GM19238 (cell line): ENCODE data around the gene RASSF9.

Experiments used
- DNase-seq: peaks from one replicate; pipeline ENCODE4 v3.0.0; 2011; ENCODE audit warnings: low spot score; ENCODE audit not compliant: insufficient read length

RASSF9 gene

DNA sequence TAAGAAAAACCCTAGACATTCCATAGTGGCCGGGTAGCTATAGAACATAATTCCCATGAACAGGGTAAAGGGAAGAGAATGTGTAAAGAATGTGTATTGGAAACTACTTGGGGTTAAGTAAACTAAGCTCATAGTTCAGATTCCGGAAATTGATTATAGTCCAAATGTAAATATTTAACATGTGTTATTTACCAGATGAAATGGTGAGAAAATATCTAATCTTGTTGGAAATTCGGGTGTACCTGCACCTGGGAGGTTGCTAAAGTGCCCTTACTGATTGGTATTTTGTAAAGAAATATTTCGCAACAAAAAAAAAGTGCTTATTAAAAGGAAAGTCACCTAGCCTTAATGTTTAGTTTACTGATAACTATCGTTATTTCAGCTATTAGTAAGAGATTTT lies 14.4 kb downstream of the RASSF9 start:
- DNase-seq = no peak

DNA sequence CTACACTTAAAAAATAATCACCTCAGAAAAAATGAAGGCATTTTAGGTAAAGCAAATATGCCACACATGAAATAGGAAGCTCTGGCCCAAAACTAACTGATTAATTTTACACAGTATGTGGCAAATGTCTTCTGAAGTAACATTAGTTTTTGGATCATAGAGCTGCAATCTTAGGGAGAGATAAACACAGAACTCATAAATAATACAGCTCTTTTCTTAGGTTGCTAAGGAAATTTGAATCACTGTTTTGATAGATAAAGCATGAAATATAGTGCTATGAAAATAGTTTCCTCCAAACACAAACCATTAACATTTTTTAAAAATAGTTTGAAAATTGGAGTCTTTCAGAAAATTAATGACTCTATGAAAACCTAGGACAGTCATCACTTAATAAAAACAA lies 15.0 kb downstream of the RASSF9 start:
- no peak for DNase-seq

DNA sequence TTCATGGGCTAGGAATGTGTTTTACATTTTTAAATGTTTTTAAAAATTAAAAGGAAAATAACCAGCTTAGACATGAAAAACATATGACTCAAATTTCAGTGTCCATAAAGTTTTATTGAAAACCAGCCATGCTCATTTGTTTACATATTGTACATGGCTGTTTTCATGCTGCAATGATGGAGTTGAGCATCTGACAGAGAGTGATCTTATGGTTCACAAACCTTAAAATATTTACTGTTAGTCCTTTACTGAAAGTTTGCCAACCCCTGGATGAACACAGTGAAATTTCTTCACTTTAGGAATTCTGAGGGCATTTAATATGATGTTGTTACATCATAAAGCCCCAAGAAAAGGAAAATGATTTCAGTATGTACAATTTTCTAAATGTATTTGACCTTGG lies 16.1 kb downstream of the RASSF9 start:
- no peak for DNase-seq

DNA sequence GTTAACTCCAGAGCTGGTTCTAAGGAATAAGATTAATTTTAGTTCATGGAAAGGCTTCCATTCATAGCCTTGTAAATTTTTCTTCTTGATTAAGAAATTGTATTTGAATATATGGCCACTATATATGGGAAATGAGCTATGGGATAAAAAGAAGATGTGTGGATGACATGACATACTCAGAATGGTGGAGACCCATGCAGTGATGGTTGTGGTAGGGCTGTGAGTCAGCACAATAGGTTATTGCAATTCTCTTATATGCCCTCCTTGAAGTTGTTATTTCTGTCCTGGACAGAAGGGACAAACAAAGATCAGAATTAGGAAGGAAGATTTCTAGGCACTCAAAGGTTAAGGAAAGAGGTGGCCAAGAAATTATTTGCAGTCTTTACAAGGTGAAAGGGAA lies 21.5 kb downstream of the RASSF9 start:
- DNase-seq = no peak

DNA sequence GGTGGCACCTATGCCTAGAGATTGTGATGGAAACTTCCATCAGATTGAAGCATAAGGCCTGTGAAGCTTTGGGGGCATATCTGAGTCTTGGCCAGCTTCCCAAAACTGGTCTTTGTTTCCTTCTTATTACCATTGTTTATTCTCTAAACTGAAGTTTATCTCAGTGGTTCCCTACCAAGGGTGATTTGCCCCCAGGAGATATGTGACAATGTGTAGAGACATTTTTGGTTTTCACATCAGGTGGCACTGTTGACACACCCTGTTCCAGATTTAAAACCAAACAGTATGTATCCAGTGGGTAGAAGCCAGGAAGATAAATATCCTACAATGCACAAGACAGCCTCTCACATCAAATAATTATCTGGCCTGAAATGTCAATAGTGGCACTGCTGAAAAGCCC lies 22.1 kb downstream of the RASSF9 start:
- DNase-seq = no peak

DNA sequence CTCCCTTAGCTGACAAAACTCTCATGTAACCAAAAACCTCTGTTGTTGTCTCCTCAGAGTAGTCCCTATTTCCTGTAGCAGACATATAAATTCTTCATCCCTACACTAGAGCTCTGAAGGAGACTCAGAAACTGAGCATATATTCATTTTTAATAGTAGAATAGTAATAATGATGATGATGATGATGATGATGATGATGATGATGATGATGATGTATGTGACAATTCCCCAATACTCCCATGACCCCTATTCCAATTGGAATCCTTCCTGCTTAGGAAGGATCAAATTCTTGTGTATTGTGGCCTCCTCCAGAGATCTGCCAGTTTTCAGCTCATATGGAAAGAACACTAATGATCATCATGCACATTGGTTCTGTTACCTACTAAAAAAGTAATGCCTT lies 26.7 kb downstream of the RASSF9 start:
- DNase-seq = no peak

DNA sequence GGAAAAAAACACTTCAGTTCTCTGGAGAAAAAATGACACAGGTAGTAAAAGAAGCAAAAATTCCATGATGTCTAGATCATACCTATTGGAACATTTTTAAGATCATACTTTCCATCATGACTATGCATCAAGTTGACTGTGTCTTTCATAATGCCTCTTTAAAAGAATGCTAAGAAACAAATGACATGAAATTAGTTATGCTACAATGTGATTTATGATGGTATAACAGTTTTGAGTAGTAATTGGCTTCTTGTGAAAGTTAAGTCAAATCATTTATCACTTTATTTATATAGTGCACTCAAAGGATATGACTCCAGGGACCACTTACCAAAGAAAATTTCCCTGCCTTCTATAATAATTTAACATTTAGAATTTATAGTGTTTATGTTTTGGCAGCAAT lies 28.5 kb downstream of the RASSF9 start:
- no peak for DNase-seq

DNA sequence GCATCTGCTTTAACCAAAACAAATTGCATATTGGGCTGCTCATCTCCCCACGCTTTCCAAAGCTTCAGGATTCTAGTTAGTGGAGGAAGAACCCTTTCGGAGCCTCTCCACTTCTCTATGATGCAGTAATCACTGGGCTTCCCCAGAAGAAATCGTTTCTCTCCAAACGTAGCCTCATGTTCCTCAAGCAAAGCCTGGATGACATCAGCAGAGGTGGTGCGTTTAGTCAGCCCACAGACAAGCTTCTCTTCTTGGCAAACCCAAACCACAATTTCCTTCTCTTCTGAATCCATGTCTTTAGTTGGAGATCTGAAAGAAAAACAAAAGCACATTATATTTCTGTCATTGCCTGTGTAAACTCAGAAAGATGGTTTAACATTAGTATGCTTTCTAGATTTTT lies 30.6 kb downstream of the RASSF9 start:
- no peak for DNase-seq

DNA sequence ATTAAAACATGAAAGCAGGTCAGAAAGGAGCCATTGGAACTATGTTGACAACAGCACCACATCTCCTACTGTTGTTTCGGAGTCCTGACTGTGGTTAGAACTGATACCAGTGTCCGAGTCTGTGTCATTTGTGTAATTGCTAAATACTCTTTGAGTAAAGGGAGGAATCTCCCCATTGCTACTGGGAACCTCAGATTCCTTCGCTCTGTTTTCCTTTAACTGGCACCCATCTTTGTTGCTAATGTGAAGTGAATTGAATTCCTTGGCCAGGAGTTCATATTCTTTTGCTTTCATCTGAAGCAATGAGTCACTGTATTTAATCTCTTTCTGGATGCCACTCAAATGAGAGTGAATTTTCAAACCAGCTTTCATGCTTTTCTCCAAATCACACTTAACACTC lies 31.5 kb downstream of the RASSF9 start:
- DNase-seq = no peak

DNA sequence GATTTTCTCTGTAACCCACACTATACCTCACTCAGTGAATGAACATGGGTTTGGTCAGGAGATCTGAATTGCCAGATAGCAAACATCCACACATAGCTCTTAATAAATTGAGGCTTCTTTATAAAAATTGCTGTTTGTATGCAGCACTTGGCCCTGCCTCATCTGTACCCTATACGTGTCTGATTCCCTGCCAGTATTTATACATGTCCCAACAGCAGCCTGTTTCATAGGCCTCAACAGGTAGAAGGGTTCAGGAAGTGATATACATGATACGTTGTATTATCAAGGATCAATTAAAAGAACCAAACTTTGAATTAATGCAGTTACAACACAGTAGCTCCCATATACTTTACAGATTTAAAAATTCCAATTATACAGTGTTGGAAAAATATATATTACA lies 32.3 kb downstream of the RASSF9 start:
- DNase-seq = no peak

DNA sequence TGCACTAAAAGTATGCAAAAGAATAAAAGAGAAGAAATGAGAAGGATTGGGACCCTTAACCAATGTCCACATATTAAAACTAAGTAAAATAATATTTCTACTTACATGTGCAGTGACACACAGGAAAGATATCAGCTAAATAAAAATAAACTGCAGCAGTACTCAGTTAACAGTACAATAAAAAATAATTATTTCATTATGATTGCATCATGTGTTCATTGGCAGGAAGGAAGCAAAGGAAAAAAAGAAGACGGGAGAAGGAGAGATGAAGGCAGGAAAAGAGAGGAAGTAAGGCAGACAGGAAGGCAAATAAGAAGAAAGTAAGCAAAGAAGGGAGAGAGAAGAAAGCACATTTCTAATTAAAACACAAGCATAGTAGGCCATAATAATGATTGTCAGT lies 33.0 kb downstream of the RASSF9 start:
- DNase-seq = no peak

DNA sequence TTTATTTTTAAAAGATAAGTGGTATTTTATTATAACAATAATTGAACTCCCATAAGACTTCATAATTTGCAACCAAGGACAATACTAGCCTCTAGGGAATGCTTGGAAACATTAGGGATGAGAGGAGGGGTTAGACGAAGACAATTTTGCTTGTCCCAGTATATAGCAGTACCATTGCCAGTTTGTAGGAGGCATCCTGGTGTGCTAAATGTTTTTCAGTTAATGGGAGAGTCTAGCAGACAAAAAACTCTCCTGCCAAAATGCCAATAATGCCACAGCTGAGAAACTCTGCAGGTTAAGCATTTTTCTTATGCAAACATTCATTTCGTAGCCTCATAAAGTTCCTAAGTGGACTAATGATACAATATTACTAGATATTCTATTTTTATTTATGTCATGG lies 38.1 kb downstream of the RASSF9 start:
- no peak for DNase-seq

DNA sequence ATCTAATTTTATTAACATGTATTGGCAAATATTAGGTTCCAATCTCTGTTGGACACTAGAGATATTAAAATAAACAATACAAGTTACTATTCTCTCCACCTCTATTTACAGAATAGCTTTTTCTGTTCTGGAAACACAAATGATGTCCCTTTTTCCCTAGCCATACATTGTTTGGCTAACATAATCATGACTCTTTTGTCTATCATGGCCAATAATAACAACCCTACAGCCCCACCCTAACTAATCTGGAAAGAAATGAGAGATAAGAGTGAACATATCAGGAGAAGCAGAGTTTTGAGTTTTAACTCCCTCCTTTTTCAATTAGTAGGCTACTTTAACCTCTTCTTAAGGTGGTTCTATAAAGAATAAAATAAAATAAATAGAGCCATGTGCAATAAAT lies 40.2 kb downstream of the RASSF9 start:
- DNase-seq = no peak

DNA sequence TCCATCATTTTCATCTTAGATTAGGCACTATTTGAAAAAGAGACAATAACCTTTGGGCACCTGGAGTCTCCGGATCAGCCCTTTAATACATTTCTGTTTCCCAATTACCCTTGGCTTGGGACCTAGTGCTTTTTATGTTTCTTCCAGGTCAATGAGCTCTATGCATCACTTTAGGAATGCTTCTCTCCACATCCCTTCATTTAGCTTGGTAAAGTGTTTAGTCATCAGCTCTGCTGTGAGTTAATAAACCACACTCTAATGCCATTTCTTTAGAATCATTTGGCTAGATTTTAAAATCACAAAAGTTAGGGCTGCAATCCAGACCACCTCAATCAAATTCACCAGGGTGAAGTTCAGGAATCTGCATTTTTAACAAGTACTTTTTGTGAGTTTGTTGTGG lies 41.7 kb downstream of the RASSF9 start:
- DNase-seq = no peak

DNA sequence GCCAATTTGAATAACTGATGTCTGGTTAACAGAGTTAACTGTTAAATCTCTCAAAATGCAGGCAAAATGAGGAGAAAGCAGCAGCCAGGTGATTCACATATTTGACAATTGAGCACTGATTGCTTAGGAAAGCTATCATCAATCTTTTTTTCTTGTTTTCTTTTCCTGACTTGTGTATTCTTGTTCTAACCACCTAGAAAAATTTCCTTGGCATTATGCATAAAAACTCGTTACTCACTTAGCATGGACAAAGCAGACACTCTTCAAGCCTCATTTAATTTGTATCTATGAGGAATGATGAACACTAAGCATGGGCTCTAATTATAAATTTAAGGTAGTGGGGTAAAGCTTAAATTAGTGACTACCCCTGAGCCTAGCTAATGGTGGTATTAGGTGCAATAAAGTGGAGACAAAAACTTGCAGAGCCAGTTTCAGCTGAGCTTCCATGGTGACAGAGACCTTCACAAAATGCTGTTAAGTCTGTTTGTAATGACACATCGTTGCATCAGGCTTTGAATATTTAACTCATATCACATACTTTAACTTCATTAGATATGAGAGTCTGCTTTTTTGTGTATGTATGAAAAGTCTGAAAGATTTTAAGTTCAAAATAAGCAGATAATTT lies 52.0 kb downstream of the RASSF9 start:
- DNase-seq = no peak

DNA sequence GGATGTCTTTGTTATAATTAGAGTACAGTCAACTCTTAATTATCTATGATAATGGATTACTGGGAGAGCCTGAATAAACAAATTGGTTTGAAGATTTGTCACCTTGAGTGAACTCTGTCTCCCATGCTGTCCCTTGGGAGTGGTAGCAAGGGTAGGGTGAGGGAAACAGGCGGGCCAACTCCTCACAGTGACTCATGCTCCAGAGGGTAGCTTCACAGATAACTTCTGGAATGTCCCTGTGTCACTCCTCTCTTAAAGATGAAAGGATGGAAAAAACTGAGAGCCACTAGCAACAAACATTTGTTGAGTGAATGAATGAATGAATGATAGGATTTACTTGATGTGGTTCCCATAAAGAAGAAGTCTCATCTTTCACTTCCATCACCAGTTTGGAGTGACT lies 53.5 kb downstream of the RASSF9 start:
- no peak for DNase-seq

DNA sequence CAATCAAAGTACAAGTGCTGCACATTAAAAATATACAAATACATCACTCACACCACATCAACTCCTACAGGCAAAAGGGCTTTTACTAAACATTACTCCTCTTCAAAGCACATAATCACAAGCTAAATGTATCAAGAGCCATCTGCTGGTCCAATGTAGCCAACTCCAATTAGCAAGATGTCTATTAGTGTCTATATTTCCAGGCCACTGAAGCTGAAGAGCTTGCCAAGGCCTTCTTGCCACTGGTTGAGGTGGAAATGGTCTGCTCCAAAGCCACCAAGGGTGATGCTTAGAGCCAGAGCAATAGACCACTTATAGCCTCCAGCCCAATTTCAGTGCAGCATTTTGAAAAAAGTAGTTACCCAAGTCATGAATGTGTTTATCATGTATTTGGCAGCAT lies 54.4 kb downstream of the RASSF9 start:
- no peak for DNase-seq

DNA sequence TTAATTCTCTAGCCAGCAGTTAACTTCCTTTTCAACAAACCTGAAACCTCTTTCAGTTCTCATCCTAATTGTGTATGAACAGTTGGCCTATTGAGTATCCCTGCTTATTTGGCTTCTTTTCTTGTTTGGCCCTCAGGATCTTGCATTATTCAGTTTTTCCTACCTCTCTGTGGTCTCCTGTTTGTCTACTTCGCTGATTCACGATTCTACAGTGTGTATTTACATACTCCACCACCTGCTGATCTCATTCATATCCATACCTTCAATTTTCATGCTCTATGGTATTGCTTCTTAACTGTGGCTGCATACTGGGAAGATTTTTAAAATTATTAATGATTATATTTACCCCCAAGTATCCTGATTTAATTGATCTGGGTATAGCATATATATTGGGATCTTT lies 56.4 kb downstream of the RASSF9 start:
- DNase-seq = no peak

DNA sequence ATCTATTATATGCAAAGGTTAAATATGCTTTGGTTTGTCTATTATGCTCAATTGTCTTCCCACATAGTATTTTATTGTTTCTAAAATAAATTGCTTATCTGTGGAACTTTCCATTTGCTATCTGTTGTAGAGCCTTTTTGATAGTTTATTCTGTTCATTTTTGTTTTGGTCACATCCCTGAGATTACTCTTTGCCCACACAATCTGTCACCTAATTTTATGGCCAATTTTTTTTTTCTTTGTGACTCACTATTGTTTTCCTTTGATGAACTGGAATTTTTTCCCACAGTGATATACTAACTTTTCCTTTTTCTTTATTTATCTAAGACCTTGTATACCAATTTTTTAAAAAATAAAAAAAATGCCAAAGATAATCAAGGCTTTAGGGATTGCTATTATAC lies 61.1 kb downstream of the RASSF9 start:
- DNase-seq = no peak

DNA sequence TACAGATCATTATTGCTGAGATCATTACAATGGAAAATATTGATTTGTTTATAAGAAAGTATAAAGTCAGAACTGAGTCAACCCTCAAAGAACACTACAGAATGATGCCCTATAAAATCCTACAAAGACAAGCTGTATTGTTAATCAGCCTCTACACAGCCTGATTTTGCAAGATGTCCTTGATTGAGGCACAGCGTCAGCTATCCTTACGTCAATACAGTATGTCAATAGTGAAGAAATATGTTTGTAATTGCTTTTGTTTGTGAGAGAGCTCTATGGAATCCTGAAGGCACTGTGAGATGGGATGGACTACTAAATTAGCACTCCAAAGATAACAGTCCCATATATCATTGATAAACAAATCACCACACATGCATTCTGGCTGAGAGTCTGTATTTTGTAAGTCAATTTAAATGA lies 70.7 kb downstream of the RASSF9 start:
- no peak for DNase-seq

DNA sequence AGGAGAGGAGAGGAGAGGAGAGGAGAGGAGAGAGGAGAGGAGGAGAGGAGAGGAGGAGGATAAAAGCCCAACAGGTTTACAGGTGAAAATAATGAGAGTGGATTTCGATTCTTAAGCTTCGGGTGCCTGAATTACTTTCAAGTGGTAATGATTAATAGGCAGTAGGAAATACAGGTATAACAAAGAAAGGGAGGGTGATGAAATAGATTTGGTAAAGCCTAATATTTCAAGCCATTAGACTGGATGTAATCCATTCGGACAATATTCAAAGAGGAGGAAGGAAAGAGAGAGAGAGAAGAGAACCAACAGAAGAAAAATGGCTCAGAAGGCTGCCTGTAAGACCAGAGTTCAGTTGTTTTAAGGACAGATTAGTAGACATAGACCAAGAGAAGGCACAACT lies 76.6 kb downstream of the RASSF9 start:
- no peak for DNase-seq

DNA sequence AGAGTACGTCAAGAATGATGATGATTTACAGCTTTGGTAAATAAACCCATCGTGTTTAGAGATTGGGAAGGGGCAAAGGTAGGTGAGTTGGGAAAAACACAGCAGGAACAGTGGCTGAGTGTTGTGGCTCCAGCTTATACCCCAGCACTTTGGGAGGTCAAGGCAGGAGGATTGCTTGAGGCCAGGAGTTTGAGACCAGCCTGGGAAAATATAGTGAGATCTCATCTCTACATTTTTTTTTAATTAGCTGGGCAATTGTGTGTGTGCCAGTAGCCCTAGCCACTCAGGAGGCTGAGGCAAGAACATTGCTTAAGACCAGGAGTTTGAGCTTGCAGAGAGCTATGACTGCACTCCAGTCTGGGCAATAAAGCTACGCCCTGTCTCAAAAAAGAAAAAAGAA lies 77.1 kb downstream of the RASSF9 start:
- DNase-seq = no peak

DNA sequence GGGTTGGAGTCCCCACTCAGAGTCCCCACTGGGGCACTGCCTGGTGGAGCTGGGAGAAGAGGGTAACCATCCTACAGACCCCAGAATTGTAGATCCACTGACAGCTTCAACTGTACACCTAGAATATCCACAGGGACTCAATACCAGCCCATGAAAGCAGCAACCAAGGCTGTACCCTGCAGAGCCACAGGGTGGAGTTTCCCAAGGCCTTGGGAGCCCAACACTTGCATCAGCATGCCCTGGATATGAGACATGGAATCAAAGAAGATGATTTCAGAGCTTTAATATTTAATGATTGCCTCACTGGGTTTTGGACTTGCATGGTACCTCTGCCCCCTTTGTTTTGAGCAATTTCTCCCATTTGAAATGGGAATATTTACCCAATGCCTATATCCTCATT lies 80.4 kb downstream of the RASSF9 start:
- DNase-seq = no peak
